SU-DHL-6 (cell line): ENCODE measurements around the gene CCSER2.
"Not testable (repeated sequence)": the region's sequence is repeated elsewhere in the genome, so short reads cannot be mapped to it uniquely, and the experiment has no call there.

Experiments
- H2AFZ ChIP-seq: fragments of 200-600 bp; sonication (generic); 2 replicates; pipeline ENCODE4 v1.6.1; 2014; ENCODE audit warnings: low read depth, mild to moderate bottlenecking, moderate library complexity, mixed read lengths, antibody characterized with exemption, low read length; ENCODE audit not compliant: severe bottlenecking
- H3F3A ChIP-seq: fragments of 200-600 bp; shearing (Covaris generic); 2 replicates; pipeline ENCODE4 v1.6.0; 2016; ENCODE audit warnings: antibody characterized with exemption, mild to moderate bottlenecking; ENCODE audit not compliant: insufficient read depth
- H3K27ac ChIP-seq: fragments of 200-600 bp; sonication (generic); 2 replicates; pipeline ENCODE4 v1.5.1; 2016; ENCODE audit warnings: low read depth, mild to moderate bottlenecking, low read length, moderate library complexity, mixed read lengths
- H3K27me3 ChIP-seq: fragments of 200-600 bp; sonication (generic), shearing (Covaris generic); 2 replicates; pipeline ENCODE4 v1.6.0; 2014; ENCODE audit warnings: mild to moderate bottlenecking, low read length
- H3K36me3 ChIP-seq: fragments of 200-600 bp; sonication (generic); 2 replicates; pipeline ENCODE4 v1.6.1; 2014; ENCODE audit warnings: mild to moderate bottlenecking, low read length, mixed read lengths
- H3K4me2 ChIP-seq: fragments of 300-600, 200-600 bp; shearing (Covaris generic), sonication (generic); 2 replicates; pipeline ENCODE4 v1.6.0; 2014; ENCODE audit warnings: low read length, low read depth, mild to moderate bottlenecking; ENCODE audit not compliant: poor library complexity, severe bottlenecking
- H3K4me3 ChIP-seq: fragments of 200-600 bp; sonication (generic); 2 replicates; pipeline ENCODE4 v1.5.1; 2014; ENCODE audit warnings: antibody characterized with exemption, low read length, mild to moderate bottlenecking, mixed read lengths; ENCODE audit not compliant: insufficient read depth, poor library complexity, severe bottlenecking
- H3K79me2 ChIP-seq: fragments of 200-600 bp; sonication (generic); 2 replicates; pipeline ENCODE4 v1.6.1; 2014; ENCODE audit warnings: mild to moderate bottlenecking, low read length, moderate library complexity; ENCODE audit not compliant: insufficient read depth
- H3K9ac ChIP-seq: fragments of 200-600 bp; sonication (generic); 2 replicates; pipeline ENCODE4 v1.7.0; 2014; ENCODE audit warnings: mild to moderate bottlenecking, low read length
- H3K9me2 ChIP-seq: fragments of 200-600 bp; sonication (generic); replicated peaks from 2 replicates; pipeline ENCODE4 v1.6.1; 2014; ENCODE audit warnings: low read length; ENCODE audit not compliant: insufficient read depth
- H3K9me3 ChIP-seq: fragments of 200-600 bp; sonication (generic); 2 replicates; pipeline ENCODE4 v1.6.1; 2014; ENCODE audit warnings: low read length, mixed read lengths; ENCODE audit not compliant: insufficient read depth
- H4K20me1 ChIP-seq: fragments of 200-600 bp; sonication (generic); 2 replicates; pipeline ENCODE4 v1.6.1; 2014; ENCODE audit warnings: low read depth, mild to moderate bottlenecking, antibody characterized with exemption, low read length, moderate library complexity, mixed read lengths
- EZH2phosphoT487 ChIP-seq: fragments of 200-600 bp; sonication (generic), shearing (Covaris generic); conservative IDR thresholded peaks from 2 replicates; pipeline ENCODE4 v1.6.1; 2018; ENCODE audit warnings: mild to moderate bottlenecking, antibody characterized with exemption, low read length, moderate library complexity, mixed read lengths
- TF ChIP-seq, protein P1 (sequence below): fragments of 200-600 bp; sonication (generic); IDR thresholded peaks from one replicate; pipeline ENCODE4 v1.5.1; 2017; ENCODE audit warnings: antibody characterized with exemption, mild to moderate bottlenecking, low read length, moderate library complexity; ENCODE audit not compliant: insufficient read depth, poor library complexity, severe bottlenecking

The CCSER2 gene

DNA sequence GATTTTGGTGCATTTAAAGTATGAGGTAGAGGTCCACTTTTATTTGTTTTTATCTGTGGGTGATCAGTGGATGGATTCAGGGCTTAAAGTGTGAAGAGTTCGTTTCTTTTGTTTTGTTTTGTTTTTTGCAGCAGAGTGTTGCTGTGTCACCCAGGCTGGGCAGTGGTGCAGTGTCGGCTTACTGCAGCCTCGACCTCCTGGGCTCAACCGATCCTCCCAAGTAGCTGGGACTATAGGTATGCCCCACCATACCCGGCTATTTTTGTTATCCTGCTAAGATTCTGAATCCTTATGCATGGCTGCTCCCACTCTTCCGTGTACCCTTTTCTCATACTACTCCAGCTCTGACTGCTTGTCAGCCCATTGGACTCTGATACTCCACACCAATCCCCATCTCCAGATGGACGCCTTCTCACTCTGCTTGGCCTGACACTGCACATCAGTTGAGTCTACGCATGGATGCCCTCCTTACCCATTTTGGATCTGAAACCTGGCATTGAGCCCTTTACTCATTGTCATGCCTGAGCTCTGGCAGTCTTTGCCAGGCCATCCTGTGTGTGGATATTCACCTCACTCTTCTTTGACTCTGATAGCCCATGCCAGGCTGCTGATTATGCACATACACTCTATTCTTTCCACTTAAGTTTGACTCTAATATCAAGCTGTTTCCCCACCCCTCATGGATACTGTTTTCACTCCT, 119.5 kb downstream of the CCSER2 start:
- H3K27me3 ChIP-seq, result no peaks in the 10 kb centered on the region
- no peaks in the 10 kb centered on the region for H3K9me2 ChIP-seq
- no peaks in the 10 kb centered on the region for H3K36me3 ChIP-seq
- no peak overlapping the region for H3K4me2 ChIP-seq
- H3F3A ChIP-seq, result no peaks in the 10 kb centered on the region
- H3K4me3 ChIP-seq, result no peak overlapping the region
- H3K9me3 ChIP-seq, result no peaks in the 10 kb centered on the region
- no peak overlapping the region for H3K9ac ChIP-seq
- no peaks in the 10 kb centered on the region for H3K79me2 ChIP-seq
- TF ChIP-seq, protein P1, sequence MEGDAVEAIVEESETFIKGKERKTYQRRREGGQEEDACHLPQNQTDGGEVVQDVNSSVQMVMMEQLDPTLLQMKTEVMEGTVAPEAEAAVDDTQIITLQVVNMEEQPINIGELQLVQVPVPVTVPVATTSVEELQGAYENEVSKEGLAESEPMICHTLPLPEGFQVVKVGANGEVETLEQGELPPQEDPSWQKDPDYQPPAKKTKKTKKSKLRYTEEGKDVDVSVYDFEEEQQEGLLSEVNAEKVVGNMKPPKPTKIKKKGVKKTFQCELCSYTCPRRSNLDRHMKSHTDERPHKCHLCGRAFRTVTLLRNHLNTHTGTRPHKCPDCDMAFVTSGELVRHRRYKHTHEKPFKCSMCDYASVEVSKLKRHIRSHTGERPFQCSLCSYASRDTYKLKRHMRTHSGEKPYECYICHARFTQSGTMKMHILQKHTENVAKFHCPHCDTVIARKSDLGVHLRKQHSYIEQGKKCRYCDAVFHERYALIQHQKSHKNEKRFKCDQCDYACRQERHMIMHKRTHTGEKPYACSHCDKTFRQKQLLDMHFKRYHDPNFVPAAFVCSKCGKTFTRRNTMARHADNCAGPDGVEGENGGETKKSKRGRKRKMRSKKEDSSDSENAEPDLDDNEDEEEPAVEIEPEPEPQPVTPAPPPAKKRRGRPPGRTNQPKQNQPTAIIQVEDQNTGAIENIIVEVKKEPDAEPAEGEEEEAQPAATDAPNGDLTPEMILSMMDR, result no peak
- no peak for TF ChIP-seq EZH2phosphoT487
- no peaks in the 10 kb centered on the region for H4K20me1 ChIP-seq
- H3K27ac ChIP-seq, result no peak overlapping the region
- no peak overlapping the region for H2AFZ ChIP-seq

GRCh38 chr10:84449351-84449750, 121.0 kb downstream of the CCSER2 start:
- H3K9me2 ChIP-seq, H3K9ac ChIP-seq, H3K79me2 ChIP-seq, H3K27ac ChIP-seq, H3K9me3 ChIP-seq, H3K4me3 ChIP-seq, H3K27me3 ChIP-seq, H4K20me1 ChIP-seq, H3K36me3 ChIP-seq, H2AFZ ChIP-seq, H3F3A ChIP-seq, H3K4me2 ChIP-seq: not testable (repeated sequence)

DNA sequence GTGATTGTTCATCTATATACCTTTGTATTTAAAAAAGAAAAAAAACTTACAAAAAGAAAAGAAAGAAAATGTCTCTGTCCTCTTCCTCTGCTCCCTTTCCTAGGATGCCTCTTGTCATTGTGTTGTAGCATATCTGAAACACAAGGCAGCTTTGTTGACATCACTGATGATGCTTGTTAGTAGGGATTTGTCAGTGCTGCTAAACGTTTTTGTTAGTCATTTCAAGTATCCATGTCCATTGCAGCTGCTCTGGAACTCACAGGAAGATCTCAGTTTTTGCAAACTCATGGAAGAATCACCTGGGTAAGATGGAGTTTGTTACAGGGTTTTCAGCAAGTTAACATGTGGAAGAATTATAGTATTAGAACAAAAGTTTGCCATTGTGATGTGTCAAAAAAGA, 123.6 kb downstream of the CCSER2 start:
- Histone ChIP-seq H3K27me3 (no peaks in the 10 kb centered on the region), H3F3A (no peaks in the 10 kb centered on the region), H3K4me2 (no peak overlapping the region), H3K27ac (no peak overlapping the region), H3K9me2 (no peaks in the 10 kb centered on the region), H3K36me3 (no peaks in the 10 kb centered on the region), H3K9ac (no peak overlapping the region), H3K4me3 (no peak overlapping the region), H4K20me1 (no peaks in the 10 kb centered on the region), H2AFZ (no peak overlapping the region), H3K9me3 (no peaks in the 10 kb centered on the region), H3K79me2 (no peaks in the 10 kb centered on the region)
- no peak for TF ChIP-seq EZH2phosphoT487
- TF ChIP-seq, protein P1, result no peak

GRCh38 chr10:84453303-84453702, 124.9 kb downstream of the CCSER2 start:
- Histone ChIP-seq H3K9me2 (no peaks in the 10 kb centered on the region), H3K27ac (no peak overlapping the region), H4K20me1 (no peaks in the 10 kb centered on the region), H3K4me3 (no peak overlapping the region), H2AFZ (no peak overlapping the region), H3K9me3 (no peaks in the 10 kb centered on the region), H3K4me2 (no peak overlapping the region), H3K27me3 (no peaks in the 10 kb centered on the region), H3K9ac (no peak overlapping the region), H3K36me3 (no peaks in the 10 kb centered on the region), H3K79me2 (no peaks in the 10 kb centered on the region), H3F3A (no peaks in the 10 kb centered on the region)
- TF ChIP-seq, protein P1, result no peak
- TF ChIP-seq EZH2phosphoT487, result no peak
